HG02885 (cell line): ENCODE measurements around the gene CYP39A1.

Experiments
- ATAC-seq: cut with Tn5 transposase; IDR thresholded peaks from one replicate; pipeline ENCODE4 v1.9.1; 2021; ENCODE audit warnings: mild to moderate bottlenecking; ENCODE audit not compliant: unreplicated experiment, poor library complexity

CYP39A1 gene

DNA sequence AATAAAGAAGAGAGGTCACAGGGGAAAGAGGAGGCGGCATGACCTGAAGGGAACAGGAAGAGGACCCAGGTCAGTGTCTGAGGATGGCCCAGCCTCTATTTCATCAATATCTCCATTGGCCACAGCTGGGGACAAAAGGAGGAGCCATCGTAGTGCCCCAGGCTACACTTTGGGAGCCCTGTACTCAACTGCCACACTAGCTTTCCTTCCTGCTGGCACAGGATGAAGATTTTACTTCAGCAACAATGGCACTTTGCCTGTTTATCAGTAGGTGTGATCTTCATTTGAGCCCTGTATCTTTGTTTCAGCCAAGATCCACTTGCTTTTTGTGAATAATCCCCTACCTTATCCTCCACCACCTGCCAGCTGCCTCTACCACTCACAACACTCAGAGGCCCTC lies 126.0 kb downstream of the CYP39A1 start:
- ATAC-seq, result no peak

DNA sequence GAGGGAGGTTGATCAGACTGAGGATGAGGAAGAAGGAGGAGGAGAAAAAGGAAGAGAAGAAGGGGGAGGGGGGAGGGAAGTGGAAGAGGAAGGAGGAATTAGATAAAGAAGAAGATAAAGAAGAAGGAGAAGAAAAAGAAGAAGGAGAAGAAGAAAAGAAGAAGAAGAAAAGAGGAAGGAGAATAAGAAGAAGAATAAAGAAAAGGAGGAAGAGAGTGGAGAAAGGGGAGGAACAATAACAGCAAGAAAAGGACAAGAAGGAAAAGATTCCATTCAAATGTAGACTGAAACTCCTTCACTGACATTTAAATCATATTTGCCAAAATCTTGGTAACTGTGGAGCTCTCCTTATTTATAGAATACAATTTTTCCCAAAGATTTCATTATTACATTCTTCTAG lies 127.0 kb downstream of the CYP39A1 start:
- no peak for ATAC-seq

DNA sequence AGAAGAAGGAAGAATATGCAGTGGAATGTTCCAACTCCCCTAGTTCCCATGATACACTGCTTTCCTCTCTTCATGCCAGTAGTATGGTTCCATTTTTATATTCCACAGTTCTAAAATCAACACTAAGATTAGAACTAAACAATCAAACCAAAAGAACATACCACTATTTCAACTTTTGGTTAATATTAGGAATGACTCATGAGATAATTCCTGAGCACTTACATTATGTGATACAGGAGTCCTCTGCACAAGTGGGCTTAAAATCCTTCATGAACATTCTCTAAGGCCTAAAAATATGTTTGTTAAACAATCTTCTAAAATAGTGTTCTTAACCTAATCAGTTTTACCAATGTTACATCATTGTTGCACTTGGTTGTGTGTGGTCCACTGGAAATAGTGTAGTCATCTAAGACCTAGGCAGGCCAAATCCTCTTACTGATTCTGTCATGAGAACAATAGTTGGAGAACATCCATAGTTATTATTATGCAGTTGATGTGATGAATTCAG lies 131.1 kb downstream of the CYP39A1 start:
- ATAC-seq, result no peak

DNA sequence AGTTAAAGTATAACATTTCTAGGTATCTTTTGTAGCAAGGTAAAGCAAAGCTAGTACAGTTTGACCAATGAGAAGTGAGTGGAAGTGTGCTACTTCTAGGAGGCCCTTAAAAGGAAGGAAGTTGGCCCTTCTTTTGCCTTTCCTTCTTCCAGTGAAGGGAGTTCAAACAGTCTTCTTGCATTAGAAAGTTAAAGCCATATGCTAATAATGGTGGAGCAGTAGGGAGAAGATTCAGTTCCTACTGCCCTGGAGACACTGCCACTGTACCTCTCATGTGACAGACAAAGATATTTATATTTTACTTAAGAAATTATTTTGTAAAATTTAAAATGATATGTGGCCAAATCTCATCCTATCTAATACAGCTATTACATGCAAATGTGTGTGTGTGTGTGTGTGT lies 135.4 kb downstream of the CYP39A1 start:
- no peak for ATAC-seq

DNA sequence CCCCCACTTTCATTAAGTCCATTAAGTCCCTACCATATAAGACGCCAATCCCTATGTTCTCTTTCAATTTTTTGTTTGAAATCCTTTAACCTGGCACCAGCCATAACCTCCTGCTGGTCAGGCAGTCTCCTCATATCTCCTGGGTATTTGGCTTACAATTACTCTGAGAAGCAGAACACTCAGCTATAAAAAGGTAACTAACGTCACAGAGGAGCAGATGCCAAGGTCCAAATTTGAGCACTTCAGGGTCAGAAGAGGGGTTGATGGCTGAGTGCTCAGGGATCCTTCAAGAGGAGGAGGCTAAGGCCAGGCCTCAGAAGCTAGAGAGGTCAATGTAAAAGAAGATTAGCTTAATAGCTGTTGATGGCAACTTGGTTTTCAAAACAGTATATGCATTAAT lies 139.1 kb downstream of the CYP39A1 start:
- no peak for ATAC-seq

DNA sequence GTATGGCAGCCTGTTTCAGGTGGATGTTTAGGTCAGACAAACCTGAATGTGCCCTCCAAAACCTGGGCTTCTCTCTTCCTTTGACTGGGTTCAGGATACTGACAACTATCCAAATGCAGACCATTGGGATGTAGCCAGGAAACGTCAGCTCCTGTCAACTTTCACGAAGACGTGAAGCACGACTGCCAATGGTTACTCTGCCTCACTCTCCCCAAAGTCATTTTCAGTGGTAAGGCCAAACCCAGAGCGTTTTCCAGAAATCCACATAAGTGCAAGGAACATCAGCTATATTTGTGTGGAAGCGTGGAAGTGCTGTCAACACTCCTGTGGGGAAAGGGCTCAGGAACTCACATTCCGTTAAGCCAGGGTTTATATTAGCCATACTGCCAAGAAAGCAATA lies 141.3 kb downstream of the CYP39A1 start:
- ATAC-seq, result no peak

DNA sequence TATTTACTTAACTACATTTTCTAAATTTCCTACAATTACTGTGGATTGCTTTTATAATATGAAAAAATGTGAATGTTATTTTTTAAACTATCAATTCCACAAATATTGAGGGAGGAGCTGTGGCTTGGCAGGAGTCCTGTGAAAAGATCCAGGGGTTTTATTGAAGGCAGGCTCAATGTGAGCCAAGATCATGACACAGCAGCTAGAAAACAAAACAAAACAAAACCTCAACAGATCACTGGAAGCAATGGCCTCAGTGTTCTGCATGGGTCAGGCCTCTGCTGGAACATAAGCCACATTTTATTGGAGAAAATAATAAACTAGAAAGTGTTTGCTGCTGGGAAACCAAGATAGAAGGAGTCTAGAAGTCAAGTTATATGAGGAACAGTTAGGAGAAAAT lies 142.0 kb downstream of the CYP39A1 start:
- no peak for ATAC-seq

DNA sequence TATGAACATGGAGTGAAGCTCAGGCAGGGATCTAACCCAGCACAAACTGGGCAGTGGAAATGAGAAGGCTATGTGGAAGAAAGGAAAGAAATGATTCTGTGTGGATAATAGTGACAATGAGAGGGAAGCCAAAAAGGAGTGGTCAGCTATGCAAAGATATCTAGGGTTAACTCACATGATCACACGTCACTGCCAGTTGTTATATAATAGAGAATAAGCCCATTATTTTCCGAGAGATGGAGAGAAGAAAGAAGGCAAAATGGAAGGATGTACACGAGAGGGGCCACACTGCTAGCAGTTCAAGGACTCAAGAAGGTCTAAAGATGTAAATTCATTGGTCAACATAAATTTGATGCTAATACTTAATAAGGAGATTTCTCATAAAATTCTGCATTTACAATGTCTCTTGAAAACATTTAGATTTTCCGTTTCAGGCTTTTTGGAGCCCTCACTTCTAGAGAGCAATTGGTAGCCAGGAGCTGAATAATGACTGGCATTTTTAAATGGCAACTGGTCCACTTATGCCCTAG lies 142.6 kb downstream of the CYP39A1 start:
- no peak for ATAC-seq

DNA sequence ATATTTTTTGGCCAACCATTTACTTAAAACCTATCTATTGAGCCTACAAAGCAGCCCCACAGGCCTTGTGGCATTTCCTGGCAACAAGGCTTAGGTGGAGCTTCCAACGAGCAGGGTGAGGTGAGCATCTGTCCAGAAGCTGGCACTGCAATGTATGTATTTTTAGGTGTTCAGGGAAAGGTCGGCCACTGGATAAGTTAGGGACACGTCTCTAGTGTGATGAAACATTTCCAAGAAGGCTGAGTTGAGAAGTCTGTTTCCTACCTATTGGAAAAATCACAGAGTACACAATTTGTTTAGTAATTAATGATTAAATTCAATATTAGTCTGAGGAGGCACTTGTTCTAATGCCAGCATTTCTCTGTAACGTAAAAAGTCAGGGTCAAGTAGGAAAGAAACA lies 143.6 kb downstream of the CYP39A1 start:
- no peak for ATAC-seq

DNA sequence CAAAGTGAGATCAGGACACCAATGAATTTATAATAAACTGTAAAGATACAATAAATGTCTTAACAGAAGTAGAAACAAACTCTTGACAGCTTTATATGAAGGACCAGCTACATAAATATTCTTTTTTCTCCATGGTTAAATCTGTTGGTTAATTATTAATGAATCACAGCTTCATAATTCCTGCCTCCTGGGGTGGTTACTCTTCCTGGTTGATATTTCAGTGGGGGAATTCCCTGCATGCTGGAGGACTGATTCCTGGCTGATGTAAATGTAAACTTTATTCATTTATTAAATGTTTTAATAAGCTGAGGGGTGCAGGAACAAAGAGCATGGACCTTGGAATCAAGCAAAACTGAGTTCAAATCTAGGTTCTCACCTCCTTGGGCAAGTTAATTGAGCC lies 145.2 kb downstream of the CYP39A1 start:
- no peak for ATAC-seq

DNA sequence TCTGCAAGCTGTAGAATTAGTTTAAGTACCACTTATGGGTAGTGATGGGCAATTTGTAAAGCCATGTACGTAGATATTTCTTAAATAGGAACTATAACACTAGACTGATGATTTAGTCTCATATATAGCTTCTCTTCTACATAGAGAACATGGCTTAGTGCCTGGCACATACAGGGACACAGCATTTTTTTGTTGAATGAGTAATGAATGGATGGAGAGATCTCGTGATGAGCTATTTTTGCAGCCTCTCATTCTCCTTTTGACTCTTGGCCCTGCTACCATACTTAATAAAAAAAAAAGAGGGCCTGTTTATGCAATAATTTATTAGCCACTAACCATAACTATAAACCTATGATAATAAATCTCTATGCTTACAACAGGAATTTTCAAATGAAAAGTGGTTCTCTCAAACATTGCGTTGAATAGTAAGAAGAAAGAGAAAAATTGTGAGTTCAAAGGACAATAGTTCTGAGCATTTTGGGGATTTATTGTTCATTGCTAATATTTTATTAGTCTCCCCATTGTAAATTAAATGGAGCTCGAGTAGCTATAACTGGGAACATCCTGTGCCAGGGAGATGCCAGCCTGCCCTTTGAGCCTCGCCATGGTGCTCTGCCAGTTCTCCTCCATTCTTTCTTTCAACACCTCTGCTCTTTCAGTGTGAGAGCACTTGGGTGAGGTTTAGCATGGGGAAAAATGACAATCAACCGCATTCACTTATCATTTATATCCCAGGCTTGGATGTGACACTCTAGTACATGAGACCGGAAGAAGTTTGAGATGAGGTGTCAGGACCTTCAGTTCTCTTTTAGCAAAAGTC lies 146.7 kb downstream of the CYP39A1 start:
- no peak for ATAC-seq

DNA sequence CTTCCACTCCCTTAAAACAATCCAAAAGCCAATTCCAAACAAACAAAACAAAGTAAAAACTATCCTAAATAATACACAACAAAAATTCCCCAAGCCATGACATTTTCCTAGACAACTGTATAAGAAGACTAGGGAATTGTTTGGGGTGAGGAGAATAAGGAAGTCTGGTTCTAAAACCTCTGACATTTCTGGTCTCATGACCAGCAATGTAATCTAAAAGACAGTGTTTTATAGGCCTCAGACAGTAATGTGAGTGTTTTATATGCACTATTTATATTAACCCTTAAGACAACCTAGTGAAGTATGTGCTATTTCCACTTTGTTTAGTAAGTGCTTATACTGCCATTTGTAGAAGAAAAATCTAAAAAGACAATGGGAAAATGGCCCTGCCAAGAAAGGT lies 148.4 kb downstream of the CYP39A1 start:
- no peak for ATAC-seq

DNA sequence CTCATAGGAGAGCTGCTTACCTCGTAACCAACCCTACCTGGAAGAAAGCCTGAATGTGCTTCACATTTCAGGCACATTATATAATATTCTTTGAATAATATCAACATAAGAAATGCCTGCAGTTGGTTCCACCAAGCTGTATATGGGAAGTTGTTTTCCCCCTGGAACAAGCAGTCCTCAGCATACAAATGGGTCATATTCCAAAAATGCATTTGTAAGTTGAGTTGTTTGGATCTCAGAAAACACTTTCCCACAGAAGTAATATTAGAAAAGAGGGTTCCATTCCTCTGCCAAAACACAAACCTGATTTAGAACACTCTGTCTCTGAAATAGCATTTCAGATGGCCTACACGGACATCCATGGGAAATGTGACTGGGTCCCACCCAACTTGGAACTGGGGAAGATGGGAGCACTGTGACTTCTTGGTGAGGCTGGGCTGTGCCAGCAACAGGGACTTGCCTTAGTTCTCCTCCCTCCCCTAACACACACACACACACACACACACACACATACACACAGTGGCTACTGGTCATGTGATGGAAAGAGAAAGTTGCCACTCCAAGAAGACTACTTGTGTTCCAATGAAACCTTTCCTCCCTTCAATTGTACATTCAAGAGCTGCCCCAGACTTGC lies 150.0 kb downstream of the CYP39A1 start:
- ATAC-seq, result no peak

DNA sequence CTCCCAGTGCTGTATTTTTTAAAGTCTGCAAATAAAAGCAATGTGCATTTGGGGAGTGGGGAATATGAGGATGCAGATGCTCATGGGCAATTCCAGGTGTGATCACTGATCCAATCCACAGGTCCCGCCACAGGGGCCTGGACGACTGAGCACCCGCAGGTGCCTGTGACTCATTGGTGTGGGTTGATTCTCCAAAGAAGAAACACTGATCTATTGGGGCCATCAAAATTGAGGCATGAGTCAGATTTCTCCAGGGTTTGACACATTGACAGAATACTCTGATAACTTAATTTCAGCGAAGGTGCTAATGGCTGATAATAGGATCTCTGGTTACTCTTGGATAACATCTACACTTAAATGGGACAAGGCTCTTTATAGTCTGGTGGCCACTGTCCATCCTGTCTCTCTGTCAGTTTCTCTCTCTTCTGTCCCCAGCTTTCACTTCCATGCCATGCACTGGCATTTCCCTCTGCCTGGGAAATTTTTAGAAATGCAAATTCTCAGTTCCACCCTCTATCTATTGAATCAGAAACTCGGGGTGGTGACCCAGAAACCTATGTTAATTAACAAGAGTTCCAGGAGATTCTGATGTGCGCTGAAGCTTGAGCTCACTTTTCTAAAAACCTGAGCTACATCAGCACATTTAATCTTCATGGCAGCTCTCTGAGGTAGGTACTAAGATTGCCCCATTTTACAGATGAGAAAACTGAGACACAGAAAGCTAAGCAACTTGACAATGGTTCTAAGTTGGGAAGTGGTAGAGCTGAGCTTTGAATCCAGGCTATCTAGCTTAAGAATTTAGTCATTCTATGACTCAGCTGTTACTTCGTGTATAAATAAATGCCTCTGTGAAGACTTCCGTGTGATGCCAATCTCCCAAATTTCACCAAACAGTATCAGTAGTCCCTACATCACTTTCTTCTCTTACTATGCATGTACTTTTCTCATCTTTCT lies 151.2 kb downstream of the CYP39A1 start:
- no peak for ATAC-seq

DNA sequence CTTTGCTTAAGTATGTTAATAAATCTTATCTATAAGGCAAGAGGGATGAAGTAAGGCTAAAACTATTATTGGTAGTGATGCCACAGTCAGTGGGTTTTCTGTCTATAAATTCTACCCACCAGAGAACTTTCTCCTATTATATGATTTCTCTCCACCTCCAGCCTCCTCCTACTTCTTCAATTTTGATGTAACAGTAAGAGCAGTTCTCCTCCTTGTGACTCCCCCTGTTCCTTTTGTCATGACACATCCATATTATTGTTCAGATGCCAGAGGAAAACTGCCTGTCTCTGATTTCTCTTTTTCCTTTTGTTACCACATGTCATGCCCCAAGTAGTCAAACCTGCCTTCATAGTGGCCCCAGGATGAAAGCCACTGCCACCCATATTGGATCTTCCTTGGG lies 152.2 kb downstream of the CYP39A1 start:
- ATAC-seq, result no peak
